Activated CD4-positive, alpha-beta T cell treated with anti-CD3 and anti-CD28 coated beads for 4 hours (primary cell): ENCODE data around the gene PPP1R3F.

ENCODE experiments used
- DNase-seq, 2 donors: peaks; one replicate each; pipeline ENCODE4 v3.0.0-alpha.2; 2020

Gene PPP1R3F

GRCh38 chrX:49249616-49250015 is 20.0 kb upstream of the PPP1R3F start:
- DNase-seq, result no peak

- DNase-seq, result no peak
These were observed 19.5 kb upstream of the PPP1R3F start for GRCh38 chrX:49250066-49250465.

- DNase-seq, result no peak
These were observed 19.0 kb upstream of the PPP1R3F start for GRCh38 chrX:49250578-49250977.

- DNase-seq, result no peak
These were observed 18.3 kb upstream of the PPP1R3F start for GRCh38 chrX:49251325-49251724.

GRCh38 chrX:49254639-49255038 is 15.0 kb upstream of the PPP1R3F start:
- no peak for DNase-seq

GRCh38 chrX:49256268-49256995 is 13.2 kb upstream of the PPP1R3F start:
- DNase-seq, result no peak

- DNase-seq, result no peak
These were observed 12.4 kb upstream of the PPP1R3F start for GRCh38 chrX:49257074-49257790.

GRCh38 chrX:49257846-49258748 is 11.5 kb upstream of the PPP1R3F start:
- DNase-seq, result peak in 1 of 2 donors; percentile 26

GRCh38 chrX:49258749-49259124 is 10.9 kb upstream of the PPP1R3F start:
- no peak for DNase-seq

GRCh38 chrX:49260221-49260985 is 9.2 kb upstream of the PPP1R3F start:
- no peak for DNase-seq

GRCh38 chrX:49262603-49263002 is 7.0 kb upstream of the PPP1R3F start:
- DNase-seq, result no peak

GRCh38 chrX:49263631-49264030 is 6.0 kb upstream of the PPP1R3F start:
- no peak for DNase-seq

GRCh38 chrX:49264460-49264859 is 5.1 kb upstream of the PPP1R3F start, which contains the start of gene FOXP3:
Gene FOXP3 (minus strand): TSS chrX:49264710. CDS start chrX:49258505, 6,205 bp downstream.
- no peak for DNase-seq

GRCh38 chrX:49266523-49267445 is 2.8 kb upstream of the PPP1R3F start:
- no peak for DNase-seq

GRCh38 chrX:49268702-49269009 is 937 bp upstream of the PPP1R3F start:
- no peak for DNase-seq

- peak; percentile 92 to 96 for DNase-seq
These were observed 405 bp upstream of the PPP1R3F start for GRCh38 chrX:49269010-49269766.

GRCh38 chrX:49270249-49270921 is 792 bp downstream of the PPP1R3F start:
- DNase-seq, result no peak

GRCh38 chrX:49271341-49271740 is 1.7 kb downstream of the PPP1R3F start:
- DNase-seq, result no peak

- DNase-seq, result no peak
These were observed 2.8 kb downstream of the PPP1R3F start for GRCh38 chrX:49272421-49272820.

- DNase-seq, result peak; percentile 22 to 30
These were observed 3.7 kb downstream of the PPP1R3F start for GRCh38 chrX:49273181-49273727.
